Fibroblast of the aortic adventitia (primary cell): ENCODE results near the gene DCK. TPM values are rescaled to one million over a fixed set of nuclear protein-coding genes. Genes with fewer than 3 reads are reported as not detected.

Experiments
- DNase-seq: peaks from one replicate; pipeline ENCODE4 v3.0.0-alpha.2; 2010; ENCODE audit warnings: low read depth
- H3K4me3 ChIP-seq: 2 replicates; pipeline ENCODE4 v1.5.1; 2011; ENCODE audit warnings: low read depth, mild to moderate bottlenecking, control low read depth, low read length, moderate library complexity
- total RNA-seq: library from RNA; depleted of rRNA; stranded (reverse); fragments of >200 nt; gene quantifications from 2 replicates; pipeline ENCODE4 v1.2.3, GENCODE V29; 2012; ENCODE audit warnings: low replicate concordance
- TF ChIP-seq, protein P1 (sequence below): IDR thresholded peaks from 2 replicates; pipeline ENCODE4 v1.5.1; 2011; ENCODE audit warnings: mild to moderate bottlenecking, low read length, control low read depth, inconsistent platforms; ENCODE audit not compliant: insufficient read depth

Gene DCK
- total RNA-seq, 1 donor: 35.2 TPM

DNA sequence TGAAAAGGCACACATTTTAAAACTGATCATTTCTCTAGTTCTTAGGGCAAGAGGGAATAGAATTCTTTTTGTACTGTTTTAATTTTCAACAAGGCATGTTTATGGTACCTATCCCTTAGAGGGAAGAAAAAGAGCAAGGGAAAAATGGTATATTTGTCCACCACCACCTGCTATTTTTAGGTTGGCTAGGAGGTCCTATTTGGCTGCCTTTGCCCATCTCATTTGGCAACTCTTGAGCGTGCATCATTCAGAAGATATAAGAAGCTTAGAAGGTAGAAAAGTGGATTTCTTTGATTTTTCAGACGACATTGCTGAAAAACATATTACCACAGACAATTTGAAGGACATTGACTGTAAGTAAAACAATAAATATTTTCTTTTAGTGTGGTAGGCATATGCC lies 69.0 kb downstream of the DCK start:
- DNase-seq: no peak
- H3K4me3 ChIP-seq: no peak overlapping the region
- TF ChIP-seq, protein P1, sequence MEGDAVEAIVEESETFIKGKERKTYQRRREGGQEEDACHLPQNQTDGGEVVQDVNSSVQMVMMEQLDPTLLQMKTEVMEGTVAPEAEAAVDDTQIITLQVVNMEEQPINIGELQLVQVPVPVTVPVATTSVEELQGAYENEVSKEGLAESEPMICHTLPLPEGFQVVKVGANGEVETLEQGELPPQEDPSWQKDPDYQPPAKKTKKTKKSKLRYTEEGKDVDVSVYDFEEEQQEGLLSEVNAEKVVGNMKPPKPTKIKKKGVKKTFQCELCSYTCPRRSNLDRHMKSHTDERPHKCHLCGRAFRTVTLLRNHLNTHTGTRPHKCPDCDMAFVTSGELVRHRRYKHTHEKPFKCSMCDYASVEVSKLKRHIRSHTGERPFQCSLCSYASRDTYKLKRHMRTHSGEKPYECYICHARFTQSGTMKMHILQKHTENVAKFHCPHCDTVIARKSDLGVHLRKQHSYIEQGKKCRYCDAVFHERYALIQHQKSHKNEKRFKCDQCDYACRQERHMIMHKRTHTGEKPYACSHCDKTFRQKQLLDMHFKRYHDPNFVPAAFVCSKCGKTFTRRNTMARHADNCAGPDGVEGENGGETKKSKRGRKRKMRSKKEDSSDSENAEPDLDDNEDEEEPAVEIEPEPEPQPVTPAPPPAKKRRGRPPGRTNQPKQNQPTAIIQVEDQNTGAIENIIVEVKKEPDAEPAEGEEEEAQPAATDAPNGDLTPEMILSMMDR: no peak

DNA sequence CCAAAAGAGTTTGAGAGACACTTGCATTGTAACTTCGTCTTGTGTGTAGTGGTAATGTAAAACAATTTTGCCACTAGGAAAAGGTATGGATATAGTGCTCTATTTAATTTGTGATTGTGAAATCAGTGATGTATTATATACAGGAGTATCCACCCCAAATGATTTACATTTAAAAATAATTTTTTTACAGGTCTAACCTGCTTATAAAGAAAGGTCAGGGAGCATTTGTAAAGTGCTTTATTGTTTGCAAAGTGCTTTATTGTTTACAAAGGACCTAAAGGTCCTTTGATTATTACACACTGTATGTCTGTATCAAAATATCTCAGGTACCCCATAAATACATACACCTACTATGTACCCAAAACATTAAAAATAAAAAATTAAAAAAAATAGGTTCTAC lies 70.3 kb downstream of the DCK start:
- TF ChIP-seq, protein P1: no peak
- no peak for DNase-seq
- H3K4me3 ChIP-seq: no peak overlapping the region

DNA sequence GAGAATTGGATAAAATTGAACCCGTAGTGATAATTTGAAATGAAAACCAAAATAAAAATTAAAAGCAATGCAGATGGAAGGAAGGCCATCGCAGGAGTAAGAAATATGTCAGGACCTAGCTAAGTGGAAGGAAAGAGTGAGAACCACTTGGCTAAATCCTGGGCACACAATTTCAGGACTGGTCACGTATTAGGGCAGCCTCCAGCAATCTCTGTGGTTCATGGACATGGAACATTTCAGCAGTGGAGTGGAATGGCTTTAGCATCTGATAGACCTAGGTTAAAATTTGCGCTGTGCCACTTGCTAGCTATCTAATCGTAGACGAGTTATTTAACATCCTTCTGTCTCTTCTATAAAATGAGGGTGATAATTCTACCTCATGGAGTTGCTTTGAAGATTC lies 71.1 kb downstream of the DCK start:
- no peak overlapping the region for H3K4me3 ChIP-seq
- TF ChIP-seq, protein P1: no peak
- DNase-seq: no peak

DNA sequence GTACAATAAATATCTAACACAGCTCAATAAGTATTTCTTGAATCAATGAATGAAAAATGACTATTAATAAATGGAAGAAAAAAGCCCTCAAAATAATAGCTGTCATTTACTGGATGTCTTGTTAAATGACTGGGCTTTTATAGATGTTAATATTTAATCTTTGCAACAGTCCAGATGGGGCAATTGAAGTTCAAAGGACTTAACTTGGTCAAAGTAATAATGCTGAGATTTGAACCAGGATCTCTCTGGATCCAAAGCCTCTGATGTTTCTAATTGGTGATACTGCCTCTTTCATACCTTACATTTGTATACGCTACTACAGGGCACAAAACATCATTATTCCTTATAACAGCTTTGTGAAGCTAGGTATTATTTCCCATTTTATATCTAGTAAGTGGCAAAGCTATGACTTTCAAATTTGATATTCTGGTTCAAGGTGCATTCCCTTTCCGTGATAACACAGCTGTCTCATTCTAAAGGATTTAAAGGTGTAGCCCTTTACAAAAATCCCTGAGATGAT lies 72.6 kb downstream of the DCK start:
- TF ChIP-seq, protein P1: no peak
- no peak overlapping the region for H3K4me3 ChIP-seq
- DNase-seq: no peak

DNA sequence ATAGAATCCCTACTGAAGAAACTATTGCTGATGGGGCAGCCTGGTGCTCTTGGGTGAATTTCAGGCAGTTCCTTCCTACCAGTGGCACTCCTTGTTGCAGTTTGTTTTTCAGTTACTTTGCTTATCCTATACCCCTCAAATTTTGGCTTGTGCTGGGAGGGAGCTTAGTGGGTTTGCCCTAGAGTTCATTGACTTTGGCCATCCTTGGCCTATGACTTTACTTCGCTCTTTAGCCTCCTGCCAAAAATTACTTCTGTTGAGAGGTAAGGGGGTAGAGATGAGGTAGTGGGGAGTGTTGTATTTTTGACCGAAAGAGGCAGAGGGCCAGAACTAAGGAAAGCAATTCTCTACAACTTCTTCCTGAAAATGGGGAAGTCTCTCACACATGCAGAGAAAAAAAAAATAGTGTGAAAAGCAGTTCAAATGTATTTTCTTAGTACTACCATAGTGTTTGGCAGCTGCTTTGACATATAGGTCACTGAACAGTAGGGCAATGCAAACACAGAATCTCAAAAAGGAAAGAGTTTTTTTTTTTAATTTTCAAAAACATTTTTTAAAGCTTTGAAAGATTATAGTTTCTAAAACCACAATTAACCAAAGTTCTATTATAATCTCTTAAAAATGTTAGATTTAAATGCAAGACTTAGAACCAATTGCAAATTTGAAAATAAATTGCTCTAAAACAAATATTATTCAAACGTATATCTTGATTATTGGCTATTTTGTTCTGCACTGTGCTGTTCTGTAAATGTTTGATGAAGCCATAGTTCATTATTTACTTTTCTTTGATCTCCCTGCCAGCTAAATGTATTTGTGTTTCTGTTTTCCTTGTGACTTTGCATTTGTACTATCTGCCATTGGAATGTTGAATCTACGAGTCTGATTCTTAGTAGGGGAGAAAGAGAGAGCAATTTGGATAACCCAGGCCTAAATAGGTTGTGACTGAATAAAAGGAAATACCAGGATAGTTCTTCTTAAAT lies 73.6 kb downstream of the DCK start:
- TF ChIP-seq, protein P1: no peak
- no peak overlapping the region for H3K4me3 ChIP-seq
- no peak for DNase-seq

DNA sequence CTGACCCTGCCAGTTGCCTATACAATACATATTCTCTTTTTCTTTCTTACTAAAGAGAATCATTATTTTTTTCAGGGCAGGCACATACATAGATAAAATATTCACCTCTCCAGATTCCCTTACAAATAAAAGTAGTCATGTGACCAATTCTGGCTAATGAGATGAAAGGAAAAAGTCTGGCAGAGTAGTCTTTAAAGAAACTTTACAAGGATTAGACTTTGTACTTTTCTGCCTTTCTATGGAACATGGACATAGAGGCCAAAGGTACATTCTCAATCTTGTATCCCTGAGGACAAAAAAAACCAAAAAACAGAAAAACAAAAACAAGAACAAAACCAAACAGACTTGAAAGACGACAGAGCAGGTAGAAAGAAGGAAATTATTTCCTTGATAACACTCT lies 75.6 kb downstream of the DCK start:
- TF ChIP-seq, protein P1: no peak
- no peak for DNase-seq
- no peak overlapping the region for H3K4me3 ChIP-seq
